Esophagus (tissue), 2 donors: ENCODE results near the gene ACY1. TPM values are rescaled to one million over a fixed set of nuclear protein-coding genes. Genes with fewer than 3 reads are reported as not detected.

ENCODE experiments used
- H3K27ac ChIP-seq, 2 donors: one replicate each; pipeline ENCODE4 v1.5.1; 2013; ENCODE audit warnings: low read depth in 2 of 2, mild to moderate bottlenecking in 2 of 2, inconsistent platforms in 1 of 2, low read length in 1 of 2, moderate library complexity in 1 of 2
- H3K27me3 ChIP-seq, 2 donors: one replicate each; pipeline ENCODE4 v1.6.1; 2013; ENCODE audit warnings: low read length in 2 of 2, control low read depth in 1 of 2, mild to moderate bottlenecking in 1 of 2; ENCODE audit not compliant: insufficient read depth in 2 of 2, control insufficient read depth in 1 of 2
- H3K36me3 ChIP-seq, 2 donors: one replicate each; pipeline ENCODE4 v1.6.1; 2013; ENCODE audit warnings: low read length in 1 of 2; ENCODE audit not compliant: control insufficient read depth in 2 of 2, insufficient read depth in 2 of 2
- H3K4me1 ChIP-seq, 2 donors: one replicate each; pipeline ENCODE4 v1.6.1; 2013; ENCODE audit warnings: low read length in 1 of 2; ENCODE audit not compliant: control insufficient read depth in 2 of 2, insufficient read depth in 2 of 2
- H3K4me3 ChIP-seq, 2 donors: one replicate each; pipeline ENCODE4 v1.5.1; 2013; ENCODE audit warnings: low read length in 2 of 2, mild to moderate bottlenecking in 2 of 2, low read depth in 1 of 2, moderate library complexity in 1 of 2
- H3K9me3 ChIP-seq, 2 donors: one replicate each; pipeline ENCODE4 v1.6.1; 2013; ENCODE audit warnings: mild to moderate bottlenecking in 2 of 2, low read depth in 1 of 2, low read length in 1 of 2, moderate library complexity in 1 of 2; ENCODE audit not compliant: control insufficient read depth in 2 of 2, insufficient read depth in 1 of 2
- WGBS, 2 donors: extraction: QIAGEN DNeasy Blood & Tissue Kit; methylation state at CpG; one replicate each; pipeline ENCODE4 v1.1.7; 2013; 5-methylcytosine and 5-hydroxymethylcytosine counted together
- polyA plus RNA-seq, 2 donors: library from polyadenylated mRNA; stranded (reverse); fragments of 200-250 nt; gene quantifications; one replicate each; pipeline ENCODE4 v1.2.3, GENCODE V29; 2013
- donor health status: healthy with polysubstance abuse.
- donor health status: Bipolar disorder and iron deficiency.

ACY1 gene
- 10 to 100 TPM; 22.4 to 23.2 TPM for polyA plus RNA-seq

GRCh38 chr3:51982838-51983577 lies at the start of gene ACY1:
Gene ACY1 (plus strand): TSS chr3:51983535. CDS start chr3:51984065, 530 bp downstream.
- Histone ChIP-seq H3K4me3 (peak within 1 kb of the TSS; percentile 52 to 55), H3K36me3 (peaks cover 0 to 2% of the 10 kb centered on the region in 2 donors), H3K27ac (peak within 1 kb of the TSS; percentile 91 to 97), H3K9me3 (no peaks in the 10 kb centered on the region), H3K4me1 (peaks cover 6 to 16% of the 10 kb centered on the region in 2 donors), H3K27me3 (no peaks in the 10 kb centered on the region)
- 0% methylated on average over 51 to 68 of the region's 68 CpGs for WGBS, 2 donors

DNA sequence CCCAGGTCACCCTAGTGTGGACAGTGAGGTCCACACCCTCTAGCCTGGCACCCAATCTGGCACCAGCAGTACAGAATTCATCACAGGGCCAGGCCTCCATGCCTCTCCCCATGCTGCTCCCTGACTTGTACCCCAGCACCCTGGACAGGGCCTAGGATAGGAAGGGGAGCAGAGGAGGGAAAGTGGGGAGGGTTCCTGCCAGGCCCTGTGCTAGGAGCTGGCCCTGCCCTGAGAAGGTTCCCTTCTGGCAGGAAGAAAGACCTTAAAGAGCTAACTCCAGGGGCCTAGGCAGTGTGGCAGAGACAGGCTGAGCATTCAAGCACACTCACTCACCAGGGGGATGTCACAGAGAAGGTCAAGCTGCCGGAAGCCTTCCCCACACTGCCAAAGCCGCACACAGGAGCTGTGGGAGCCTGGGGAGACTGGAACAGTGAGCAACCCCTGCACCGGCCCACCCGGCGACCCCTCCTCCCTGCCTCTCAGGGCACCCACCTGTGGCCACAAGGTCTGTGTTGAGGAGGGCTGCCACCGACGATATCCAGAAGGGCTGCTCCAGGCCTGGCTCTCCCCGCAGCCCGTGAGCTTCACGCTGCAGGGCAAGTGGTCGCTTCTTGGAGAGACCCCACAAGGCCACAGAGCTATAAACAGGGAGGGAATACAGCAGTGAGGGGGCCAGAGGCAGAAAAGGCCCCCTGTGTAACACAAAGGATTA lies 49.0 kb upstream of the ACY1 start:
- Histone ChIP-seq H3K9me3 (no peaks in the 10 kb centered on the region), H3K27me3 (no peaks in the 10 kb centered on the region), H3K4me1 (no peaks in the 10 kb centered on the region), H3K4me3 (no peak overlapping the region), H3K36me3 (peaks cover 15 to 52% of the 10 kb centered on the region in 2 donors), H3K27ac (no peak overlapping the region)
- 95 to 97% methylated on average over 11 of the region's 11 CpGs for WGBS, 2 donors

DNA sequence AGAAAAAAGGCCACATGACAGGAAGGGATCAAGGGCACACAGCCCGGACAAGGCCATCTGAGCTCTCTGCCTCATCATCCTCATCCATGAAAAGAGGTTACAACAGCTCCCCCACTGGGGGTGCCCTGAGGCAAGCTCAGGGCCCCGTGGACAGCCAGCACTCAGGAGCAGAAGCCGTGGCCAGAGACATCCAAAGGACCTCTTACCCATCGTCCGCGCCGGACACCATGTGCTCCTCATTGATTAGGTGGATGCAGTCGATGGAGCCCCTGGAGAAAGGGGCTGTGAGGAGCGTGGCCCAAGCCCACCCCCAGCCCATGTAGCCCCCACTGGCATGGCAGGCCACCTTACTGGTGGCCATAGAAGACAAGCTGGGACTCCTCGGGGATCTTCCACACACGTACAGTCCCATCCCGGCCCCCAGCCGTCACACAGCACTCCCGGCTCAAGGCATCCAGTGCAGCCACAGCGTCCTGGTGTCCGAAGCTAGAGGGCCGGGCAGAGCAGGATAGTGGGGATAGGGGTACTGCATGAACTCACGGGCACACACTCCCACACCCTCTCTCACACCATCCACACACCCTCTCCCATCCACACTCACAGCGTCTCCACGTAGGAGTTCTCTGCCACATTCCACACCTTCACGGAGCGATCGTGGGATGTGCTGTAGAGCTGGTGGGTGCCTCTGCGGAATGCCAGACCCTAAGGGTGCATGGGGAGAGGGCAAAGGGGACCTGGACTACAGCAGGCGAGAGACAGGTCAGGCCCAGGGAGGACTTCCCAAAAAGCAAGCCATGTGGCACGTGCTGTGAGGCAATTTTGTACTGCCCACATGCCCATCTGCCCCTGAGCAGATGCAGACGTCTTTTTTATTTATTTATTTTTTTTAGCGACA lies 48.1 kb upstream of the ACY1 start:
- no peaks in the 10 kb centered on the region for H3K27me3 ChIP-seq
- no peak overlapping the region for H3K4me3 ChIP-seq
- H3K36me3 ChIP-seq, result peaks cover 15 to 52% of the 10 kb centered on the region in 2 donors
- no peaks in the 10 kb centered on the region for H3K9me3 ChIP-seq
- 92 to 94% methylated on average over 28 of the region's 28 CpGs for WGBS, 2 donors
- H3K27ac ChIP-seq, result no peak overlapping the region
- H3K4me1 ChIP-seq, result no peaks in the 10 kb centered on the region

- WGBS, 2 donors, result 95 to 97% methylated on average over 25 of the region's 25 CpGs
- H3K36me3 ChIP-seq, result peaks cover 15 to 52% of the 10 kb centered on the region in 2 donors
- peaks cover 0 to 3% of the 10 kb centered on the region in 2 donors for H3K4me1 ChIP-seq
- no peak overlapping the region for H3K4me3 ChIP-seq
- no peak overlapping the region for H3K27ac ChIP-seq
- H3K27me3 ChIP-seq, result no peaks in the 10 kb centered on the region
- H3K9me3 ChIP-seq, result no peaks in the 10 kb centered on the region
These were observed 47.2 kb upstream of the ACY1 start for GRCh38 chr3:51935886-51936755.

DNA sequence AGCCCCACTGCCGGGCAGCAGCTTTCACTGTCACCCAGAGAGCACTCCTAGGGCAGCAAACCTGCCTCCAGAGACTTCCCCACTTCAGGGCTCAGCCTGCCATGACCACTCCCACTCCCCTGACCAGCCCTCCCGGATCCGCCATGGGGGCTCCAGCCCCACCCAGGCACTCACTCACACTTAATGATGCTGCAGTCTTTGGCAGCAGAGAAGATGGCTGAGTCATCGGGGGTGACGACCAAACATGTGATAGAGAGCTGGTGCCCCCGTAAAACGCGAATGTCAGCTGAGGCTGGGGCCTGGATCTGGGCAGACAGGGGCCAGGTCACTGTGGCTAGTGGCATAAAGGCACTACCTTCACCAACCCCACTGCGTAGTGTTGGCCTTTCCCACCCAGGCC lies 46.3 kb upstream of the ACY1 start:
- peaks cover 15 to 52% of the 10 kb centered on the region in 2 donors for H3K36me3 ChIP-seq
- peaks cover 0 to 3% of the 10 kb centered on the region in 2 donors for H3K4me1 ChIP-seq
- H3K9me3 ChIP-seq, result no peaks in the 10 kb centered on the region
- H3K27ac ChIP-seq, result no peak overlapping the region
- WGBS, 2 donors, result 78% methylated on average over 9 of the region's 9 CpGs
- H3K27me3 ChIP-seq, result no peaks in the 10 kb centered on the region
- no peak overlapping the region for H3K4me3 ChIP-seq

DNA sequence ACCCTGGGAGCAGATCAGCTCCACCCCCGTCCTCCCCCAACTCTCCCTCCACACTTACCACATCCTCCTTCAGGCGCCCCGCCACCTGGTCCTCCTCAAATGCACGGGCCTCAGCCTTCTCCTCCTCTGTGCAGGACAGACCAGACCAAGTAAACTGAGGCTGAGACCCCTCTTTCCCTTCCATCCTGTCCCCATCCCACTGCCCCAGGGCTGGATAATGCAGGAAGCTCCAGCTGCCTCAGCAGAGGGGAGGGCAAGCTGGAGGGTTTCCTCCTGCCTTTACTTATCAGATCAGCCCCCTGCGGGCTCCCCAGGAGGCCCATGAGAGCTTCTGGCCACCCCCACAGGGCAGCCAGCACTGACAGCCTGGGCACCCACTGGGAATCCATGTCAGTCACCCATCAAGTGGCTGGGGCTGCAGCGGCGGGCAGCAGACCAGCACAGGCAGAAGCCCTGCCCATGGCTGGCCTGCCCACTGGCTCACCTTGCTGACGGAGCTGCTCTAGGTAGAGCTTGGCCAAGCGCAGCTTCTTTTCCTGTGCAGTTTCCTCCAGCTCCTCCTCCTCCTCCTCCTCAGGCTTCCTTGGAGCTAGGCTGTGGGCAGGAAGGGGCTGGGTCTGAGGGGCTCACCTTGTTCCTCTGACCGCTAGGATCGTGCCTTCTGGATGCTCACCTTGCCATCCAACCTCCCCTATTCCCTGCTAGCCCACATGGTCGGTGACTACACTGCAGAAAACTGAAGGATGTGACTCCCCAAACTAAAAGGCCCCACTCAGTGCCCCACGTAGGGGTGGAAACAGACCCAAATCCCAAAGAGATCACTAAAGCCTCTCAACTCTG lies 45.5 kb upstream of the ACY1 start:
- H3K4me1 ChIP-seq, result peaks cover 0 to 6% of the 10 kb centered on the region in 2 donors
- H3K36me3 ChIP-seq, result peaks cover 15 to 49% of the 10 kb centered on the region in 2 donors
- WGBS, 2 donors, result 91 to 92% methylated on average over 12 to 13 of the region's 13 CpGs

GRCh38 chr3:51938780-51939425 lies 44.4 kb upstream of the ACY1 start:
- Histone ChIP-seq H3K4me1 (peaks cover 4 to 11% of the 10 kb centered on the region in 2 donors), H3K36me3 (peaks cover 12 to 42% of the 10 kb centered on the region in 2 donors), H3K9me3 (no peaks in the 10 kb centered on the region), H3K27me3 (no peaks in the 10 kb centered on the region), H3K27ac (no peak overlapping the region), H3K4me3 (no peak overlapping the region)
- WGBS, 2 donors, result 89 to 92% methylated on average over 9 of the region's 9 CpGs

More for the DNA sequence above, 45.5 kb upstream of the ACY1 start:
- H3K27ac ChIP-seq, result no peak overlapping the region
- no peaks in the 10 kb centered on the region for H3K9me3 ChIP-seq
- H3K27me3 ChIP-seq, result no peaks in the 10 kb centered on the region
- no peak overlapping the region for H3K4me3 ChIP-seq
